Ishikawa (cell line): Measurements from ENCODE around the gene LRRC1.

Experiments used
- CEBPB ChIP-seq: IDR thresholded peaks from 2 replicates; pipeline ENCODE4 v1.6.1; 2012
- CREB1 ChIP-seq: IDR thresholded peaks from 2 replicates; pipeline ENCODE4 v1.6.1; 2012; ENCODE audit warnings: low read depth
- EGR1 ChIP-seq: IDR thresholded peaks from 2 replicates; pipeline ENCODE4 v1.6.1; 2012
- EP300 ChIP-seq: IDR thresholded peaks from 2 replicates; pipeline ENCODE4 v1.6.1; 2012; ENCODE audit warnings: borderline replicate concordance
- FOXM1 ChIP-seq: IDR thresholded peaks from 2 replicates; pipeline ENCODE4 v1.6.1; 2012; ENCODE audit warnings: low read depth, borderline replicate concordance
- NFIC ChIP-seq: IDR thresholded peaks from 2 replicates; pipeline ENCODE4 v1.6.1; 2012
- RAD21 ChIP-seq: IDR thresholded peaks from 2 replicates; pipeline ENCODE4 v1.6.1; 2012; ENCODE audit warnings: low read depth
- TAF1 ChIP-seq: IDR thresholded peaks from 2 replicates; pipeline ENCODE4 v1.6.1; 2012; ENCODE audit warnings: low read depth, mild to moderate bottlenecking
- TCF12 ChIP-seq: IDR thresholded peaks from 2 replicates; pipeline ENCODE4 v1.6.1; 2012; ENCODE audit warnings: low read depth
- TEAD4 ChIP-seq: IDR thresholded peaks from 2 replicates; pipeline ENCODE4 v1.6.1; 2012
- YY1 ChIP-seq: IDR thresholded peaks from 2 replicates; pipeline ENCODE4 v1.6.1; 2012; ENCODE audit warnings: low read depth
- ZBTB7A ChIP-seq: IDR thresholded peaks from 2 replicates; pipeline ENCODE4 v1.6.1; 2012; ENCODE audit warnings: low read depth
- TF ChIP-seq, protein P1 (sequence below): IDR thresholded peaks from 2 replicates; pipeline ENCODE4 v1.6.1; 2012
- TF ChIP-seq, protein P2 (sequence below): IDR thresholded peaks from 2 replicates; pipeline ENCODE4 v1.6.1; 2012
- TF ChIP-seq, protein P3 (sequence below): IDR thresholded peaks from 2 replicates; pipeline ENCODE4 v1.6.1; 2012; ENCODE audit warnings: low read depth, mild to moderate bottlenecking

The LRRC1 gene

DNA sequence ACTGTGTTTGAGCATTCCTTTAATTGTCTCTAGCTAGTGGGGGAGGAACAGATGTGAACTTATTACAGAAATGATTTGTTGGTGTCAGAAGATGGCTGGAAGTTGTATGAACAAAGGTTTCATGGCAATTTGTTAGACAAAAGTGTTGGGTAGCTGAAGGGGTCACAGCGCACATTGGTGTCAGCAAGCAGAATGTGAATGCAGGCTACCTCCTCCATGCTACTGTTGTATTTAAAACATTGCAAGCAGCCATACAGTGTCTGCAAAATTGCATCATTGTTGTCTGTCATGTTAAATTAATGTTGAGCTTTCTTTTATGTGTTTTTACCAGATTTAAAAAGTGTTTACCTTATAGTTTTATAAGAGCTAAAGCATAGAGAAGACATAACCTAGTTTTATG is 6.2 kb downstream of the LRRC1 start:
- no peak for TF ChIP-seq CEBPB
- TF ChIP-seq, protein P1, sequence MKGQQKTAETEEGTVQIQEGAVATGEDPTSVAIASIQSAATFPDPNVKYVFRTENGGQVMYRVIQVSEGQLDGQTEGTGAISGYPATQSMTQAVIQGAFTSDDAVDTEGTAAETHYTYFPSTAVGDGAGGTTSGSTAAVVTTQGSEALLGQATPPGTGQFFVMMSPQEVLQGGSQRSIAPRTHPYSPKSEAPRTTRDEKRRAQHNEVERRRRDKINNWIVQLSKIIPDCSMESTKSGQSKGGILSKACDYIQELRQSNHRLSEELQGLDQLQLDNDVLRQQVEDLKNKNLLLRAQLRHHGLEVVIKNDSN = no peak
- TF ChIP-seq TCF12 = no peak
- TF ChIP-seq NFIC = no peak
- no peak for TF ChIP-seq YY1
- no peak for TF ChIP-seq EP300
- TF ChIP-seq, protein P2, sequence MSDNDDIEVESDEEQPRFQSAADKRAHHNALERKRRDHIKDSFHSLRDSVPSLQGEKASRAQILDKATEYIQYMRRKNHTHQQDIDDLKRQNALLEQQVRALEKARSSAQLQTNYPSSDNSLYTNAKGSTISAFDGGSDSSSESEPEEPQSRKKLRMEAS = no peak

DNA sequence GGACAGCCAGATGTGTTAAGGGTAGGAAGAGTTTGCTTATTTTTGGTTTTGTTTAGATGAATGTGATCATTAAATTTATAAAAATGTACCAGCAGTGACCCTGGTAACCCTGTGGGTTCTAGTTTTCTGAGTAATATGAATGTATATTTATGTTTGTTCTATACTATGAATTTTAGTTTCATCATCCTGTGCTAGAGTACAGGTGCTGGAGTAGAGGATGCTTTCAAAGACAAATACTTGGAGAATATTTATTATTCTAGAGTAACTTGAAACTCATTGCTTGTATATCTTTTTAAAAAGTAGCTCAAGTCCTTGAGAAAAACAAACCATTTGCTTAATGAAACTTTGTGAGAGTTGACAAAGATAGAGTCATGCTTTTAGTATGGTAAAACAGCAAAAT is 7.8 kb downstream of the LRRC1 start:
- TF ChIP-seq, protein P1 = no peak
- TF ChIP-seq YY1 = no peak
- TF ChIP-seq FOXM1 = no peak
- TF ChIP-seq CEBPB = no peak
- TF ChIP-seq ZBTB7A = no peak
- TF ChIP-seq, protein P2 = no peak
- TF ChIP-seq TAF1 = no peak
- TF ChIP-seq EGR1 = no peak
- no peak for TF ChIP-seq EP300
- TF ChIP-seq RAD21 = no peak
- no peak for TF ChIP-seq TCF12
- TF ChIP-seq, protein P3, sequence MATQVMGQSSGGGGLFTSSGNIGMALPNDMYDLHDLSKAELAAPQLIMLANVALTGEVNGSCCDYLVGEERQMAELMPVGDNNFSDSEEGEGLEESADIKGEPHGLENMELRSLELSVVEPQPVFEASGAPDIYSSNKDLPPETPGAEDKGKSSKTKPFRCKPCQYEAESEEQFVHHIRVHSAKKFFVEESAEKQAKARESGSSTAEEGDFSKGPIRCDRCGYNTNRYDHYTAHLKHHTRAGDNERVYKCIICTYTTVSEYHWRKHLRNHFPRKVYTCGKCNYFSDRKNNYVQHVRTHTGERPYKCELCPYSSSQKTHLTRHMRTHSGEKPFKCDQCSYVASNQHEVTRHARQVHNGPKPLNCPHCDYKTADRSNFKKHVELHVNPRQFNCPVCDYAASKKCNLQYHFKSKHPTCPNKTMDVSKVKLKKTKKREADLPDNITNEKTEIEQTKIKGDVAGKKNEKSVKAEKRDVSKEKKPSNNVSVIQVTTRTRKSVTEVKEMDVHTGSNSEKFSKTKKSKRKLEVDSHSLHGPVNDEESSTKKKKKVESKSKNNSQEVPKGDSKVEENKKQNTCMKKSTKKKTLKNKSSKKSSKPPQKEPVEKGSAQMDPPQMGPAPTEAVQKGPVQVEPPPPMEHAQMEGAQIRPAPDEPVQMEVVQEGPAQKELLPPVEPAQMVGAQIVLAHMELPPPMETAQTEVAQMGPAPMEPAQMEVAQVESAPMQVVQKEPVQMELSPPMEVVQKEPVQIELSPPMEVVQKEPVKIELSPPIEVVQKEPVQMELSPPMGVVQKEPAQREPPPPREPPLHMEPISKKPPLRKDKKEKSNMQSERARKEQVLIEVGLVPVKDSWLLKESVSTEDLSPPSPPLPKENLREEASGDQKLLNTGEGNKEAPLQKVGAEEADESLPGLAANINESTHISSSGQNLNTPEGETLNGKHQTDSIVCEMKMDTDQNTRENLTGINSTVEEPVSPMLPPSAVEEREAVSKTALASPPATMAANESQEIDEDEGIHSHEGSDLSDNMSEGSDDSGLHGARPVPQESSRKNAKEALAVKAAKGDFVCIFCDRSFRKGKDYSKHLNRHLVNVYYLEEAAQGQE = no peak
- TF ChIP-seq NFIC = no peak
- no peak for TF ChIP-seq CREB1
- no peak for TF ChIP-seq TEAD4

DNA sequence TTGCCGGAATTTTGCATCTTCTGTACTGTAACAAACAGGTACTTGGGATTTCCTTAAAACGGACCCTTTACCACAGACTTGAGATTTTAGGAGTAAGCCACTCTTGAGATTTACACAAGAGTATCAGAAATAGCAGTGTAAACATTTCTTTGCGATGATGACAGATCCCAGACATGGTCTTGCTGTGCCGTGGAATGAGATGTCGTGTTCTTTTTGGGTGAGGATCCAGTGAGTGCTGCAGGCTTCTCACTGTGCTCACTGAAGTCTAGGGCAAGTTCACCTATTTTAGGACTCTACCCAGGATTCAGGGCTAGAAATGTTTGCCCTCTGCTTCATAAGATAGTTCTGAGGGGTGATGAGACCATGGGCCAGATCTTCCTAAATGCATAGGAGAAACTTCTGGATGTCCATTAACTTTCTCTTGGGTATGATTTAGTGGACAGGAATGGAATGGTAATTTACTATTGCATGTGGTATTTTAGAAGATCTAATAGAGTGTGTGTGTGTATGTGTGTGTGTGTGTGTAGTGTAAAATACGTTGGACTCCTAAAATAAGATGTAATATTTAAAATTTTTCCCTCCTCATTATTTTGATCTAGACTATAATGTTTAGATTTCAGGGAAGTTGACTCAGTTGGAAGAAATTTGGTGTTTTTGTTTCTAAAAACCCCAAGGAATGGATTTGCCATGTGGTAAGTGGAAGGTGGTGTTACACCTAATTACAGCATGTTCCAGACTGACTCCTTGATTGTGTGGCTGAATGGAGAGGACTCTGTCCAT is 8.5 kb downstream of the LRRC1 start:
- TF ChIP-seq, protein P1 = no peak
- TF ChIP-seq EP300 = no peak
- TF ChIP-seq YY1 = no peak
- no peak for TF ChIP-seq ZBTB7A
- TF ChIP-seq, protein P3 = no peak
- no peak for TF ChIP-seq CREB1
- TF ChIP-seq TAF1 = no peak

DNA sequence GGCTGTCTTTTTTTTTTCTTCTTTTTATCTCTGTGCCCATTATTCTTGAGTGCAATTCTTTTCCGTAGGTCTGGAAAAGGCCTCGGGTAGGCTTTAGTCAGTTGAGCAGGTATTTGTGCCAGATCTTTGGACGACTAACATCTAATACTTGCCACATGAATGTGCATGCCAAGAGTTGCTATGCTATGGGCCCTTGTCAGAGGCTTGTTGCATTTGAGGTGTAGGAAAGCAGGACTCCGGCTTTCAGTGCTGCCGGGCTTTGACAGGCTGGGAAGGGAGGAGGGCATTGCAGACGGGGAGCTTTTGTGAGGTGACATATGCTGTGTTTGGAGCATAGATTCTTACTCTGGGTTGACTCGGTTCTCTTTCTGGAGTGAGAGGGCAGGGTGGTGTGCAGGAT is 10.2 kb downstream of the LRRC1 start:
- TF ChIP-seq YY1 (no peak), CREB1 (no peak), EP300 (no peak), ZBTB7A (no peak), TAF1 (no peak), TCF12 (no peak), TEAD4 (no peak), CEBPB (no peak), FOXM1 (no peak), NFIC (no peak), EGR1 (no peak), RAD21 (no peak)
- TF ChIP-seq, protein P2 = no peak
- TF ChIP-seq, protein P1 = no peak
- TF ChIP-seq, protein P3 = no peak
